WTC11 (cell line): ENCODE data around the gene NPAS3.

Experiments used
- CREB1 ChIP-seq: sonication (generic); formaldehyde crosslinking; IDR thresholded peaks from 2 replicates; pipeline ENCODE4 v1.8.0; 2023; ENCODE audit warnings: mild to moderate bottlenecking, missing genetic modification reagents
- ETV6 ChIP-seq: sonication (generic); formaldehyde crosslinking; IDR thresholded peaks from 2 replicates; pipeline ENCODE4 v1.8.1; 2022; ENCODE audit warnings: mild to moderate bottlenecking, missing genetic modification reagents
- HMGA2 ChIP-seq: fragments of 250-450 bp; sonication (Bioruptor Pico); IDR thresholded peaks from 2 replicates; pipeline ENCODE4 v1.4.0; 2021; ENCODE audit warnings: mild to moderate bottlenecking, moderate library complexity
- IRF2 ChIP-seq: sonication (generic); formaldehyde crosslinking; IDR thresholded peaks from 2 replicates; pipeline ENCODE4 v1.8.0; 2022; ENCODE audit warnings: low read depth, missing genetic modification reagents, borderline replicate concordance
- MAX ChIP-seq: sonication (generic); formaldehyde crosslinking; IDR thresholded peaks from 2 replicates; pipeline ENCODE4 v1.8.0; 2022; ENCODE audit warnings: mild to moderate bottlenecking, missing genetic modification reagents
- NR2C2 ChIP-seq: sonication (generic); formaldehyde crosslinking; IDR thresholded peaks from 2 replicates; pipeline ENCODE4 v1.8.0; 2022; ENCODE audit warnings: mild to moderate bottlenecking, missing genetic modification reagents
- TEAD4 ChIP-seq: sonication (generic); formaldehyde crosslinking; IDR thresholded peaks from 2 replicates; pipeline ENCODE4 v1.8.0; 2022; ENCODE audit warnings: mild to moderate bottlenecking, missing genetic modification reagents
- USF2 ChIP-seq: sonication (generic); formaldehyde crosslinking; IDR thresholded peaks from 2 replicates; pipeline ENCODE4 v1.8.1; 2023; ENCODE audit warnings: mild to moderate bottlenecking, missing genetic modification reagents, moderate library complexity
- ZNF512 ChIP-seq: sonication (generic); formaldehyde crosslinking; IDR thresholded peaks from 2 replicates; pipeline ENCODE4 v1.8.1; 2022; ENCODE audit warnings: missing genetic modification reagents, borderline replicate concordance
- TF ChIP-seq, protein P1 (sequence below): fragments of 200-600 bp; IDR thresholded peaks from 2 replicates; pipeline ENCODE4 v1.8.0; 2022; ENCODE audit warnings: antibody characterized with exemption
- TF ChIP-seq, protein P2 (sequence below): sonication (generic); formaldehyde crosslinking; IDR thresholded peaks from 2 replicates; pipeline ENCODE4 v1.8.1; 2022; ENCODE audit warnings: mild to moderate bottlenecking, missing genetic modification reagents, moderate library complexity, borderline replicate concordance
- TF ChIP-seq, protein P3 (sequence below): sonication (generic); formaldehyde crosslinking; conservative IDR thresholded peaks from 2 replicates; pipeline ENCODE4 v1.8.1; 2022; ENCODE audit warnings: mild to moderate bottlenecking, missing genetic modification reagents
- TF ChIP-seq, protein P4 (sequence below): sonication (generic); formaldehyde crosslinking; IDR thresholded peaks from 2 replicates; pipeline ENCODE4 v1.8.1; 2023; ENCODE audit warnings: mild to moderate bottlenecking, moderate library complexity, missing genetic modification reagents

DNA sequence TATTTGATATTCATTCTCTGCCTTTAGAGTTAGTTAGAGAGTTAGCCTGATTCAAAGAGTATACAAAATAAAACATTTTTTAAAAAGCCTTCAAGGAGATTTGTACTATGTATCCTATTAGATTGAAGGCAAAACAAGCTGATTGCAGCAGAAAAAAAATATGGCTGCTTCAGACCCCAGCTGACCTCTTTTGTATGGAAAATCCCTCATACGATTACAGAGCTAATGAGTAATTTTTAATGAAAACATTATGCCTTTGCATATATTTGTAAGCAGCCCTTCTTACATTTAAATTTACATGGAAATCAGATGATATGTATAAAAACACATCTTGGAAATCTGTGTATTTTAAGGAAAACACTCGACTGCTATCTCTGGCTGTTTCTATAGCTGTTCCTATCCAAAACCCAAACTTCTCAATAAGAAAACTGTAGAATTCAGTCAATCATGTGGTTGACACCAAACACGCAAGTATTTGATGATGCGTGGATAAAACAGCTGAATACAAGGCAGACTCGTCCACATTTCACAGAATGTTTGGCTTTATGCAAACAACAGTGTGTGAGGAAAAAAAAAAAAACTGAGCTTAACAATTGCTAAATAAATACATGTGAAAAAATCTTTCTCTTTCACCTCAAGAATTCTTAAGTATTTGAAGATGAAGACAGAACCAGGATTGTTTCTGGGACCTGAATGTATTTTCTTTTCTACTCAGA, 736.9 kb downstream of the NPAS3 start:
- TF ChIP-seq, protein P1, sequence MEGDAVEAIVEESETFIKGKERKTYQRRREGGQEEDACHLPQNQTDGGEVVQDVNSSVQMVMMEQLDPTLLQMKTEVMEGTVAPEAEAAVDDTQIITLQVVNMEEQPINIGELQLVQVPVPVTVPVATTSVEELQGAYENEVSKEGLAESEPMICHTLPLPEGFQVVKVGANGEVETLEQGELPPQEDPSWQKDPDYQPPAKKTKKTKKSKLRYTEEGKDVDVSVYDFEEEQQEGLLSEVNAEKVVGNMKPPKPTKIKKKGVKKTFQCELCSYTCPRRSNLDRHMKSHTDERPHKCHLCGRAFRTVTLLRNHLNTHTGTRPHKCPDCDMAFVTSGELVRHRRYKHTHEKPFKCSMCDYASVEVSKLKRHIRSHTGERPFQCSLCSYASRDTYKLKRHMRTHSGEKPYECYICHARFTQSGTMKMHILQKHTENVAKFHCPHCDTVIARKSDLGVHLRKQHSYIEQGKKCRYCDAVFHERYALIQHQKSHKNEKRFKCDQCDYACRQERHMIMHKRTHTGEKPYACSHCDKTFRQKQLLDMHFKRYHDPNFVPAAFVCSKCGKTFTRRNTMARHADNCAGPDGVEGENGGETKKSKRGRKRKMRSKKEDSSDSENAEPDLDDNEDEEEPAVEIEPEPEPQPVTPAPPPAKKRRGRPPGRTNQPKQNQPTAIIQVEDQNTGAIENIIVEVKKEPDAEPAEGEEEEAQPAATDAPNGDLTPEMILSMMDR, result no peak
- TF ChIP-seq ZNF512 (CRISPR knock-in tag), result no peak
- TF ChIP-seq CREB1 (CRISPR knock-in tag), result no peak
- TF ChIP-seq TEAD4 (CRISPR knock-in tag), result no peak
- no peak for TF ChIP-seq ETV6
- TF ChIP-seq, protein P2, sequence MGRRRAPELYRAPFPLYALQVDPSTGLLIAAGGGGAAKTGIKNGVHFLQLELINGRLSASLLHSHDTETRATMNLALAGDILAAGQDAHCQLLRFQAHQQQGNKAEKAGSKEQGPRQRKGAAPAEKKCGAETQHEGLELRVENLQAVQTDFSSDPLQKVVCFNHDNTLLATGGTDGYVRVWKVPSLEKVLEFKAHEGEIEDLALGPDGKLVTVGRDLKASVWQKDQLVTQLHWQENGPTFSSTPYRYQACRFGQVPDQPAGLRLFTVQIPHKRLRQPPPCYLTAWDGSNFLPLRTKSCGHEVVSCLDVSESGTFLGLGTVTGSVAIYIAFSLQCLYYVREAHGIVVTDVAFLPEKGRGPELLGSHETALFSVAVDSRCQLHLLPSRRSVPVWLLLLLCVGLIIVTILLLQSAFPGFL (CRISPR knock-in tag), result no peak
- TF ChIP-seq MAX, result no peak
- no peak for TF ChIP-seq IRF2 (CRISPR knock-in tag)
- TF ChIP-seq NR2C2, result no peak
- TF ChIP-seq USF2 (CRISPR knock-in tag), result no peak
- TF ChIP-seq, protein P3, sequence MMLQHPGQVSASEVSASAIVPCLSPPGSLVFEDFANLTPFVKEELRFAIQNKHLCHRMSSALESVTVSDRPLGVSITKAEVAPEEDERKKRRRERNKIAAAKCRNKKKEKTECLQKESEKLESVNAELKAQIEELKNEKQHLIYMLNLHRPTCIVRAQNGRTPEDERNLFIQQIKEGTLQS (CRISPR knock-in tag), result no peak
- TF ChIP-seq, protein P4, sequence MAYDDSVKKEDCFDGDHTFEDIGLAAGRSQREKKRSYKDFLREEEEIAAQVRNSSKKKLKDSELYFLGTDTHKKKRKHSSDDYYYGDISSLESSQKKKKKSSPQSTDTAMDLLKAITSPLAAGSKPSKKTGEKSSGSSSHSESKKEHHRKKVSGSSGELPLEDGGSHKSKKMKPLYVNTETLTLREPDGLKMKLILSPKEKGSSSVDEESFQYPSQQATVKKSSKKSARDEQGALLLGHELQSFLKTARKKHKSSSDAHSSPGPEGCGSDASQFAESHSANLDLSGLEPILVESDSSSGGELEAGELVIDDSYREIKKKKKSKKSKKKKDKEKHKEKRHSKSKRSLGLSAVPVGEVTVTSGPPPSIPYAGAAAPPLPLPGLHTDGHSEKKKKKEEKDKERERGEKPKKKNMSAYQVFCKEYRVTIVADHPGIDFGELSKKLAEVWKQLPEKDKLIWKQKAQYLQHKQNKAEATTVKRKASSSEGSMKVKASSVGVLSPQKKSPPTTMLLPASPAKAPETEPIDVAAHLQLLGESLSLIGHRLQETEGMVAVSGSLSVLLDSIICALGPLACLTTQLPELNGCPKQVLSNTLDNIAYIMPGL (CRISPR knock-in tag), result no peak
- TF ChIP-seq HMGA2, result no peak
